CD4-positive, alpha-beta T cell (primary cell): ENCODE measurements around the gene COQ8B. TPM values are rescaled to one million over a fixed set of nuclear protein-coding genes. Genes with fewer than 3 reads are reported as not detected.

ENCODE experiments used
- ATAC-seq: fragments of 200-7000 bp; cut with Tn5 transposase; one replicate; pipeline ENCODE4 v1.10.0; 2022; ENCODE audit warnings: mild to moderate bottlenecking; ENCODE audit not compliant: poor library complexity
- CTCF ChIA-PET: fragments of 350-600 bp; sonication (Branson Sonifier 250); formaldehyde crosslinking; loops from one replicate; lab custom pipeline; 2021; ENCODE audit warnings: antibody characterized with exemption, inconsistent platforms; lab: Charles Lee
- POLR2A ChIA-PET: fragments of 350-600 bp; sonication (Branson Sonifier 250); formaldehyde crosslinking; loops from one replicate; lab custom pipeline; 2021; ENCODE audit warnings: antibody characterized with exemption, inconsistent platforms; lab: Charles Lee
- DNase-seq, 14 experiments: peaks; one replicate each; pipeline ENCODE4 v3.0.0-alpha.2; 2013 to 2020; ENCODE audit warnings: mixed read lengths in 2 of 14
- H3K27ac ChIP-seq, 2 donors: one replicate each; pipeline versions ENCODE4 v1.5.1 to v1.7.0; 2013; ENCODE audit warnings: low read length in 2 of 2, low read depth in 1 of 2, mild to moderate bottlenecking in 1 of 2
- H3K27me3 ChIP-seq, 2 experiments: 1 replicate in 1 of 2; 2 replicates in 1 of 2; pipeline versions ENCODE4 v1.6.1 to v1.7.0; 2013; ENCODE audit warnings: low read length in 2 of 2, control low read depth in 1 of 2, mild to moderate bottlenecking in 1 of 2, moderate library complexity in 1 of 2; ENCODE audit not compliant: insufficient read depth in 2 of 2, control insufficient read depth in 1 of 2
- H3K36me3 ChIP-seq: one replicate; pipeline ENCODE4 v1.6.1; 2013; ENCODE audit warnings: low read length, control low read depth; ENCODE audit not compliant: insufficient read depth
- H3K4me1 ChIP-seq: one replicate; pipeline ENCODE4 v1.6.1; 2013; ENCODE audit warnings: low read length, control low read depth; ENCODE audit not compliant: insufficient read depth
- H3K4me3 ChIP-seq: one replicate; pipeline ENCODE4 v1.5.1; 2013; ENCODE audit warnings: mild to moderate bottlenecking, low read length, moderate library complexity
- H3K9me3 ChIP-seq, 2 experiments: 1 replicate in 1 of 2; 2 replicates in 1 of 2; pipeline versions ENCODE4 v1.6.1 to v1.7.0; 2013; ENCODE audit warnings: low read length in 2 of 2, mild to moderate bottlenecking in 2 of 2, control low read depth in 1 of 2, moderate library complexity in 1 of 2; ENCODE audit not compliant: control insufficient read depth in 1 of 2, insufficient read depth in 1 of 2
- H3K27ac Mint-ChIP-seq: one replicate; pipeline ENCODE4 v1.8.0; 2020; ENCODE audit warnings: mixed read lengths
- H3K27me3 Mint-ChIP-seq: one replicate; pipeline ENCODE4 v1.8.0; 2021; ENCODE audit warnings: mixed read lengths
- H3K36me3 Mint-ChIP-seq: one replicate; pipeline ENCODE4 v1.8.0; 2021; ENCODE audit warnings: low read depth, mixed read lengths
- H3K4me1 Mint-ChIP-seq: one replicate; pipeline ENCODE4 v1.8.0; 2021; ENCODE audit warnings: low read depth, mixed read lengths
- H3K4me3 Mint-ChIP-seq: one replicate; pipeline ENCODE4 v1.8.0; 2020; ENCODE audit warnings: mild to moderate bottlenecking, mixed read lengths
- H3K9me3 Mint-ChIP-seq: one replicate; pipeline ENCODE4 v1.8.0; 2020; ENCODE audit warnings: mixed read lengths
- intact Hi-C, 2 experiments: fragments of 100-400 bp; cut with DNase I in 1 of 2; cut with micrococcal nuclease in 1 of 2; formaldehyde crosslinking; loops; one replicate each; pipeline versions ENCODE4 v1.15.1 to v1.9.0; 2023 to 2025; cut with DNase I, micrococcal nuclease
- total RNA-seq, 174 experiments: library from RNA in 2 of 174; stranded (reverse) in 2 of 174; gene quantifications; one replicate each; pipeline ENCODE4 v1.2.3 and lab custom pipeline; 2021 to 2026
- TF ChIP-seq, protein P1 (sequence below): fragments of 200-600 bp; IDR thresholded peaks from one replicate; pipeline ENCODE4 v1.8.0; 2022; ENCODE audit warnings: antibody characterized with exemption, mild to moderate bottlenecking

The COQ8B gene
- total RNA-seq, 2 experiments from 2014 or later: 16.4 to 18.3 TPM

DNA sequence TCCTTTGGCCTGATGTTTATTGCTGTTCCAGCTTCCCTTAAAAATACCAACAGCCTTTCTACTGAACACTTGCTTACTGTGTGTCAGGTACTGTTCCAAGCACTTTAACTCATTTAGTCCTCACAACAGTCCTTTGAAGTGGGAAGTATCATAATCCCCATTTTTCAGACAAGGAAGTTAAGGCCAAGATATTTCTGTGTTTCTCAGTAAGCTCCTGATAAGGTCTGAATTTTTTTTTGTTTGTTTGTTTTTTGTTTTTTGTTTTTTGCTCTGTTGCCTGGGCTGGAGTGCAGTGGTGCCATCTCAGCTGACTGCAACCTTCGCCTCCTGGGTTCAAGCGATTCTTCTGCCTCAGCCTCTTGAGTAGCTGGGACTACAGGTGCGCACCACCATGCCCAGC, 41.8 kb upstream of the COQ8B start:
- Mint-ChIP-seq H3K36me3 (peaks cover 85% of the 10 kb centered on the region), H3K4me3 (peak overlapping the region; percentile 13), H3K4me1 (peaks cover 44% of the 10 kb centered on the region), H3K27ac (no peak overlapping the region), H3K9me3 (no peaks in the 10 kb centered on the region), H3K27me3 (no peaks in the 10 kb centered on the region)
- intact Hi-C loops: loop anchor here in 1 of 2 experiments (10.0 kb wide), 1 partner anchor 294 kb away; the partner anchor contains the start of genes BLVRB and SPTBN4
- DNase-seq (no peak), ATAC-seq (no peak)
- Histone ChIP-seq H3K9me3 (no peaks in the 10 kb centered on the region), H3K27ac (no peak overlapping the region), H3K4me1 (peaks cover 58% of the 10 kb centered on the region), H3K27me3 (no peaks in the 10 kb centered on the region), H3K4me3 (no peak overlapping the region), H3K36me3 (peaks cover 84% of the 10 kb centered on the region)
- CTCF ChIA-PET: no interaction called here
- TF ChIP-seq, protein P1, sequence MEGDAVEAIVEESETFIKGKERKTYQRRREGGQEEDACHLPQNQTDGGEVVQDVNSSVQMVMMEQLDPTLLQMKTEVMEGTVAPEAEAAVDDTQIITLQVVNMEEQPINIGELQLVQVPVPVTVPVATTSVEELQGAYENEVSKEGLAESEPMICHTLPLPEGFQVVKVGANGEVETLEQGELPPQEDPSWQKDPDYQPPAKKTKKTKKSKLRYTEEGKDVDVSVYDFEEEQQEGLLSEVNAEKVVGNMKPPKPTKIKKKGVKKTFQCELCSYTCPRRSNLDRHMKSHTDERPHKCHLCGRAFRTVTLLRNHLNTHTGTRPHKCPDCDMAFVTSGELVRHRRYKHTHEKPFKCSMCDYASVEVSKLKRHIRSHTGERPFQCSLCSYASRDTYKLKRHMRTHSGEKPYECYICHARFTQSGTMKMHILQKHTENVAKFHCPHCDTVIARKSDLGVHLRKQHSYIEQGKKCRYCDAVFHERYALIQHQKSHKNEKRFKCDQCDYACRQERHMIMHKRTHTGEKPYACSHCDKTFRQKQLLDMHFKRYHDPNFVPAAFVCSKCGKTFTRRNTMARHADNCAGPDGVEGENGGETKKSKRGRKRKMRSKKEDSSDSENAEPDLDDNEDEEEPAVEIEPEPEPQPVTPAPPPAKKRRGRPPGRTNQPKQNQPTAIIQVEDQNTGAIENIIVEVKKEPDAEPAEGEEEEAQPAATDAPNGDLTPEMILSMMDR: no peak
- POLR2A ChIA-PET: interaction anchor here (0.8 to 4.5 kb wide), 3 partner anchors 19 to 47 kb away, joined by 3 to 22 read pairs (median 4); partner anchors contain the start of genes EGLN2 and RAB4B

DNA sequence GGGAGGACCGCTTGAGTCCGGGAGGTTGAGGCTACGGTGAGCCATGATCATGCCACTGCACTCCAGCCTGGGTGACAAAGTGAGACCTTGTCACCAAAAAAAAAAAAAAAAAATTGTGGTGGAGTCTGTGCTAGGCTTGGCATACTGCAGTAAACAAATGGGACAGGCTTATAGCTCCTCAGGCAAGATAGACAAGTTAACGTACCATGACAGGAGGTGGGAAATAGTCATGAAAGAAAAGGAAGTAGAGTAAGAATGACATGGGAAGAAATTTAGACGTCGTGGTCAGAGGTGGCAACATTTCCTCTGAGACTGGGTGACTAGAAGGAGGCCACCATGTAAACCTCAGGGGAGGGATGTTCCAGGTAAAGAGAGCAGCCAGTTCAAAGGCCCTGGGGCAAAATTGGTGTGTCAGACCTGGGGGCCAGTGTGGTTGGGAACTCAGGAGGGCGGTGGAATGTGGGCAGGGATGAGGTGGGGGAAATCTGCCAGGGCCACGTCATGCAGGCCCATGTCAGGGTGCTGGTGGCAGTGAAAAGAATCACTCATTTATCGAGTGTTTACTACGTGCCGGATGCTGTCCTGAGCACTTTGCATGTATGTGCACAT, 39.9 kb upstream of the COQ8B start:
- H3K36me3 Mint-ChIP-seq: peaks cover 77% of the 10 kb centered on the region
- Histone ChIP-seq H3K27ac (no peak overlapping the region), H3K27me3 (no peaks in the 10 kb centered on the region), H3K4me3 (no peak overlapping the region), H3K4me1 (peaks cover 62% of the 10 kb centered on the region), H3K9me3 (no peaks in the 10 kb centered on the region), H3K36me3 (peaks cover 65% of the 10 kb centered on the region)
- peak; percentile 16 for ATAC-seq
- H3K4me1 Mint-ChIP-seq: peaks cover 47% of the 10 kb centered on the region
- TF ChIP-seq, protein P1: no peak
- H3K4me3 Mint-ChIP-seq: peak overlapping the region; percentile 70
- no peaks in the 10 kb centered on the region for H3K27me3 Mint-ChIP-seq
- POLR2A ChIA-PET: interaction anchor here (1.1 to 4.5 kb wide), 4 partner anchors 9 to 42 kb away, joined by 3 to 22 read pairs (median 4); partner anchors contain the start of genes EGLN2 and RAB4B
- no peaks in the 10 kb centered on the region for H3K9me3 Mint-ChIP-seq
- intact Hi-C loops: loop anchor here in 1 of 2 experiments (10.0 kb wide), 1 partner anchor 292 kb away; the partner anchor contains the start of genes BLVRB and SPTBN4
- peak in 2 of 14 experiments; percentile 43 to 50 for DNase-seq
- CTCF ChIA-PET: interaction anchor here (0.9 to 2.9 kb wide), 2 partner anchors 50 to 122 kb away, joined by 4 to 11 read pairs; no protein-coding TSS in a partner anchor
- H3K27ac Mint-ChIP-seq: peak overlapping the region; percentile 86

DNA sequence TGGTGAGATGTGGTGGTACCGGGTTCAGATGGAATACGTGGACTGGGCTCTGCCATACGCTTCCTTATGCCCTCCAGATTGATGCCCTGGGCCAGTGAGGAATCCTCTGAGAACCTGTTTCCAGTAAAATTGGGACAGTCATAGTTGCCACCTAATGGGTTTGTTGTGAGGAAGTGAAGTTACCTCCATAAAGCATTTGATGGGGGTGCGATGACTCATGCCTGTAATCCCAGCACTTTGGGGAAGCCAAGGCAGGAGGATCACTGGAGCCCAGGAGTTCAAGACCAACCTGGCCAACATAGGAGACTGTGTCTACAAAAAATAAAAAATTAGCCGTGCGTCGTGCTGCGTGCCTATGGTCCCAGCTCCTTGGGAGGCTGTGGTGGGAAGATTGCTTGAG, 39.1 kb upstream of the COQ8B start:
- Mint-ChIP-seq H3K4me3 (peak overlapping the region; percentile 79), H3K9me3 (no peaks in the 10 kb centered on the region), H3K36me3 (peaks cover 77% of the 10 kb centered on the region), H3K4me1 (peaks cover 55% of the 10 kb centered on the region), H3K27ac (peak overlapping the region; percentile 86), H3K27me3 (no peaks in the 10 kb centered on the region)
- Histone ChIP-seq H3K4me1 (peaks cover 67% of the 10 kb centered on the region), H3K36me3 (peaks cover 57% of the 10 kb centered on the region), H3K27me3 (no peaks in the 10 kb centered on the region), H3K4me3 (peak overlapping the region; percentile 41), H3K9me3 (no peaks in the 10 kb centered on the region), H3K27ac (no peak overlapping the region)
- CTCF ChIA-PET: interaction anchor here (1.9 to 2.9 kb wide), 2 partner anchors 43 to 51 kb away, joined by 7 to 11 read pairs; partner anchors contain the start of gene EGLN2
- TF ChIP-seq, protein P1: no peak
- DNase-seq: no peak
- intact Hi-C loops: loop anchor here in 1 of 2 experiments (10.0 kb wide), 1 partner anchor 291 kb away; the partner anchor contains the start of genes BLVRB and SPTBN4
- POLR2A ChIA-PET: interaction anchor here (1.1 to 4.5 kb wide), 2 partner anchors 22 to 42 kb away, joined by 3 to 22 read pairs; partner anchors contain the start of genes EGLN2 and RAB4B
- no peak for ATAC-seq
